Activated CD4-positive, CD25-positive, alpha-beta regulatory T cell treated with anti-CD3 and anti-CD28 coated beads, Interleukin-2, amount 50 U/mL, for 72 hours (primary cell): ENCODE measurements around the gene MNT.
A peak's percentile ranks its signal among the peaks of the same experiment; 100 is the strongest.

Source experiments
- DNase-seq: peaks from one replicate; pipeline ENCODE4 v3.0.0; 2021

Gene MNT

DNA sequence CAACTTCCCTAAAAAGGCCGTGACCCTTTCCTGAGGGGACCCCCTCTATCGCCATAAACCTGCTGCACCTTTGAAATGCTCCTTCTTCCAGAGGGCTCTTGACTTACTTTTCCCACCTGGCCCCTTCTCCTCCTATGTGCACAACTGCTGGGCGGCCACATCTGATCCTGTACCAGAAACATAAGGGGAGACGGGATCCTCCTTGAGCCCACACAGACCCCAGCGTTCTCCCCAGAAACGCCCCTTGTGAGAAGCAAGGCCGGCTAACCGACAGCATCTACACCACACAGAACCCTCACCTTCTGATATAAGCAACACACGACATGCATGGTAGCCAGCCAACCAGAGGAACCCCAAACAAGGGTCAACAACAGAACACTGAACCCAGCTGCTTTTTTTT, 14.2 kb upstream of the MNT start:
- DNase-seq = no peak

- no peak for DNase-seq
Measured at GRCh38 chr17:2414446-2415064, 13.7 kb upstream of the MNT start.

DNA sequence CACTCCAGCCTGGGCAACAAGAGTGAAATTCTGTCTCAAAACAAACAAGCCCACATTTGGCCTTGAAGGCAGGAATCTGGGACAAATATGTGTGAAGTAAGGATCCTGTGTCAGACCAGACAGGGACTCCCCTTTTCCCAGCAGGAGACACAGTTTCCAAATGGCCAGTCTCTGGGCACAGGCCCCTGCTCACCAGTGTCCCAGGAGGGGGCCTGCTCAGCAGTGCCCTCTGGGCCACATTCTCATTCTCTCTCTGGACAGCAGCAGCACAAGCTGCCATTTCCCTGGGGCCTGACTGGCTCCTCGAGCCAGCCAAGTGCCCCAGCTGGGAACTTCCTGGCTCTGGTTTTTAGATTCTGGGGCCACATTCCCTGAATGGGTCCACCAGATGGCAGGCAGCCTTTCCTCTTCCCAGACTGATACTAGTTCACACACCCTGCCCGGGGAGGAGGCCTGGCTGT, 11.7 kb upstream of the MNT start:
- no peak for DNase-seq

DNA sequence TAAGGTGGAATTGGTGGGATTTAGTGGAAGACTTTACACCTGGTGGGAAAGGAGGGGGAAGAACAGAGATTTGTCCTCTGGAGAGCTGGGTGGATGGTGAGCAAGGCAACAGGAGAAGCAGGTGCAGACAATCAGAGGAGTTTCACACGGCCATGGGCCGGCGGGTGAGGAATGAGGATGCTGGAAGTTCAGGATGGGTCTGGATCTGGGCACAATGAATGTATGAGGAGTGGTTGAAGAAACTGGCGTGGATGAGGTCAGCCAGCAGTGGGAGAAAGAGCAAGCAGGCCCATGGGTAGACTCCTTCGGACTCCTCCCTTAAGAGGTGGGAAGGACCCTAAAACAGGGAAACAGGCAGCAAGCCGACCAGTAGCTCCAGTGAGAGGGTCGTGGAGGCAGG, 10.1 kb upstream of the MNT start:
- no peak for DNase-seq

GRCh38 chr17:2406903-2407790, 6.3 kb upstream of the MNT start:
- no peak for DNase-seq

- no peak for DNase-seq
Measured at GRCh38 chr17:2406271-2406902, 5.5 kb upstream of the MNT start.

DNA sequence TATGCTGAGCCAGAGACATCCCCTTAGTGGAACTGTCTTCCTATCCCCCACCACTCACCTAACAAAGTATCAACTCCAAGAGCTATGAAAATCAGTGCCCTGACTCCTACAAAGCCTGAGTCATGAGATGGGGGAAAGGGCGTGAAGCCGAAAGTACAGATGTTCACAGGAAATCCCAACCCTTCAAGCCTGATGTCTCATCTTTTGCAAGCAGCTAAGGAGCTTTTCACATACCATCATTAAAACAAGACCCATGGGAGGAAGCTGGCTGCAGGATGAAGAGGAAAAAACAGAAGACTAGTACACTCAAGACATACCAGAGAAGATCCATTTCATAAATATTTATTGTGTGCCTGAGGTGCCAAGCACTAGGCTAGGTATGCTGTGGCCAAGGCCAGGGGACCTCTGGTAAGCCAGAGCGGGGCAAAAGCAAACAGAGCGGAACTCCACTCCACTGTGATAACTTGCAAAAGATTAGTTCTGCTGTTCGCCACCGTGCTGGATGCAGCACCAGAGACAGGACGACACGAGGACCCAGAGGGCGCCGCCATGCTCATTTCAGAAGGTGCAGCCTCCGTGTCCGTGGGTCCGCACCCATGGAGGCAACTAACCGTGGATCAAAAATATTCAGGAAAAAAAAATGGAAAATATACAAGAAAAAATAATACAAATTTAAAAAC, 4.5 kb upstream of the MNT start:
- DNase-seq = no peak

GRCh38 chr17:2403044-2403443, 2.2 kb upstream of the MNT start:
- no peak for DNase-seq

GRCh38 chr17:2402544-2402943, 1.7 kb upstream of the MNT start:
- no peak for DNase-seq

DNA sequence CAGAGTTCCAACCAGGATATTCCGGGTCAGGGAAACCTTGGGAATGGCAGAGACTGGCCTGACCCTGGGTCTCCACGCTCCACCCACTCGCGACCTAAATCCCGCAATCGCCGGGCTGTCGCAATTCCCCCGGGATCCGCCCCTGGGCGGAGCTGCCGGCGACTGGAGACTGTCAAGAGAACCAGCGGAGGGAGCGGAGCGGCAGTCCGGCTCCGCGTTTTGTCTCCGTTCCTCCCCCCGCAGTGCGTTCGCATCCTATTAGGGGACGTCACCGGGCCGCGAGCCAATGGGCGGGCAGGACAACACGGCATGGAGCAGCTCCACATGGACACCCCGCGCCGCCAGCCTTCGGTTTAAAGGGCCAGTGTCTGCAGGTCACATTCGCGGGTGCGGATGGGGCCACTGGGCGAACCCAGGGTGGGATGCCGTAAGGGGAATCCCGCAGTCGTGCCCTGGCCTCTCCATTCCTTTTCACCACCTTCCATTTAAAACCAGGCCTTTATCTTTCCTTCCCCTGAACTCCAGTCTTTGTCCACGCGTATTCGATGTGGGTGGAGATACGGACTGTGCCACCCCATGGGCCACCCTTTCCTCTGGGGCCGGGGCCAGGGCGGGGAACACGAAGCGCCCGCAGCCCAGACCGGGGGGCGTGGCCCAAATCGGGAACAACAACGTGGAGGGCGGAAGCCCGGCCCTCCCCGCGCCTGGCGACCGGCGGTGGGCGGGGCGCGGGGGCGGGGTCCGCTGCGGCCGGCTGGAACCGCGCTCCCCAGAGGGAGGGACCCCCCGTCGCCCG, 764 bp upstream of the MNT start:
- DNase-seq = peak; percentile 97

- DNase-seq = peak; percentile 68
Measured at GRCh38 chr17:2400474-2400866, 390 bp downstream of the MNT start.

DNA sequence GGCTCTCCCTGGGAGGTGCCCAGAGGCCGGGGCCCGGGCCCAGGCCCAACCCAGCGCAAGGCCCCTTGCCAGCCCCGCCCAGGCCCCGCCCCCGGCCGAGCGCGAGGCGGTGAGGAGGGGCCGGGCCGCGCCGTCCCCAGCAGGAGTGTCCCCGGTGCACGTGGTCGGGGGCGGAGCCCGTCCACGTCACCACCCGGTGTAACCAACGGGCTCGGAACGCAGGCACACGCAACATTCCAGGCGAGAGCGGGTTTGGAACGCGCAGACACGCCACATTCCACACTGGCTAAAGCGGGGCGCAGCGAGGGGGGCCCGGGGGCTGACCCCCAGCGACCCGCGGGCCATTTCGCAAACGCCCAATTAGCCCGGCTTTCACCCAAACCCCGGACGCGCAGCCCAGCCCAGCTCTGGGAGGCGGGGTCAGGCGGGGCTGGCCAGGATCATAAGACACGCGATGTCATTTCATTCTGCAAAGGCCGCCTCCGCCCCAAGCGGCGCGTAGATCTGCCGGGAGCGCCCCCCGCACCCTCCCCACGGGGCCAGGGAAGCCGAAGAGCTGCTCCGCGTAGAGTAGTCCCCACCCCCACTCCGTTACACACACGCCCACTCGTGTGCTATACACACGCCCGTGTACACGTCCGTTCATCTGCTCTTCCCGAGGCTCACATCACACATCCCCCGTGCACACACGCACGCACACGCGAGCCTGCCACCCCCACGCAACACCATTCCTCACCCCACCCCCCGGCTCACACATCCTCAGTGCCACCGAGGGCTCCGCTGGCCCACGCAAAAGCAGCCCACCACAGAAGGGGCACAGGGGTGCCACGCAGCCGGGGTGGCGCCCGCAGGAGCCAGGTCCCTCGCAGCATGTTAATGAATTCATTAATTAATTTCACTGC, 1.0 kb downstream of the MNT start:
- DNase-seq = peak; percentile 93

DNA sequence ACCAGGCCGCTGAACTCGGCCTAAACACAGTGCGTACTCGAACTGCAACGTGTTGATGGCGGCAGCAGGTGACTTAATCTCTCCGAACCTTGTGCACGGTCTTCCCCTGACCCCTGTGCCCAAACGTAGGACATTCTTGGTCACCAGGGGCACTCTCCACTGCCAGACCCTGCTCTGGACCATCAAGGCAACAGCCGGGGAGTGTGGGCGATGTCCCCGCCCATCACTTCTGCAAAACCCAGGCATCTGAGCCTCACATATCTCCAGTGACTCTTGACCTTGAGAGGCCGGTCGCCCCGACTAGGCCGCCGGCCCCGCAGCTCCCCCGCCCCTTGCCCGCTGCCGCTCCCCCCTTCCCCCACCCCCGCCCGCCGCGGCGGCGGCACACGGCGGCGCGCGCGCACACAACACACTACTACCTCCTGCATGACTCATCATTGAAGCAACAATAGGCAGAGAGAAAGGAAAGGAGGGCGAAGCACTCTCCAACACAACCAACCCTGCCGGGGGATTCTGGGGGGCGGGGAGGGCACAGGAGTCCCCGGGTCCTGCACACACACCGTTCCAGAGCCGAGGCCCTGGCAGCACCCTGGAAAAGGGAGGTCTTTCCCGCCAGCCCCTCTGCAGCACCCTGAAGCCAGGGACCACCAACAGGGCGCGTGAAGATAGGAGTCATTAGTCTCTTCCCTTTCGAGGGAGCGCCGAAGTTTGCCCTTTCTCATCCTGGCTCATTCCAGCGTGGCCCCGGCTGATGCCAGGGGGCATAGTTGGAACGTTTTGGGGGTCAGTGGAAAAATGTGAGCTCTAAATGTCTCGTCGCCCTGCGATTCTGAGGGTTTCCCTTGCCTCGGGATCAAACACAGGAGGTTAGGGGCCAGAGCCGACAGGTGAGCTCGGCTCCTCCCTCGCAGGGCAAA, 1.9 kb downstream of the MNT start:
- DNase-seq = peak; percentile 57

DNA sequence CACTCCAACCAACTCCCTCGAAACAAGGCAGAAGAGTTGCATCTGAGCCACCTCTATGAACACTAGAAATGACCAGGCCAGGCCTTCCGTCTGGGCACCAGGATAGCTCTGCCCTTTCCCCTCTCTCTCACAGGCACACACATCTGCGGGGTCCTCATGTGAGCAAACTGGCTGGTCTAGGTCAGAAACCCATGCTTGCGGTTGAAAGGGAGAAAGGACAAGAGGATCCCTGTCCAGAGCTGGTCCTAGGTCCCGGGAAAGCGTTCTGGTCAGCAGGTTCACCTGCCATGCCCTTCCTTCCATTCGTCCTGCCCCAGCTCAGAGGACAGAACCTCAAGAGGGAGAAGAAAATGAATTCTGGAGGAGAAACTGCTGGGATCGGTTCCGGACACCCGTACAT, 2.7 kb downstream of the MNT start:
- no peak for DNase-seq

- no peak for DNase-seq
Measured at GRCh38 chr17:2397247-2398171, 3.4 kb downstream of the MNT start.

- DNase-seq = peak; percentile 47
Measured at GRCh38 chr17:2396568-2397246, 4.2 kb downstream of the MNT start.

GRCh38 chr17:2396192-2396567, 4.7 kb downstream of the MNT start:
- no peak for DNase-seq
